Activated B cell treated with CpG ODN at 0.5 μM for 24 hours (primary cell): ENCODE measurements around the gene CARD10. TPM values are rescaled to one million over a fixed set of nuclear protein-coding genes. Genes with fewer than 3 reads are reported as not detected.

Experiments
- ATAC-seq: fragments of 200-7000 bp; cut with Tn5 transposase; one replicate; pipeline ENCODE4 v1.10.0; 2021; ENCODE audit warnings: low read depth, mild to moderate bottlenecking, moderate library complexity
- CTCF ChIA-PET: fragments of 350-600 bp; sonication (Branson Sonifier 250); formaldehyde crosslinking; loops from one replicate; lab custom pipeline; 2021; ENCODE audit warnings: antibody characterized with exemption; lab: Charles Lee
- POLR2A ChIA-PET: fragments of 350-600 bp; sonication (Branson Sonifier 250); formaldehyde crosslinking; loops from one replicate; lab custom pipeline; 2021; ENCODE audit warnings: antibody characterized with exemption; lab: Charles Lee
- DNase-seq: peaks from one replicate; pipeline ENCODE4 v3.0.0; 2022
- H3K27ac Mint-ChIP-seq: one replicate; pipeline ENCODE4 v1.8.0; 2020; ENCODE audit warnings: mixed read lengths
- H3K27me3 Mint-ChIP-seq: one replicate; pipeline ENCODE4 v1.8.0; 2021; ENCODE audit warnings: mixed read lengths
- H3K36me3 Mint-ChIP-seq: one replicate; pipeline ENCODE4 v1.8.0; 2021; ENCODE audit warnings: low read depth, mixed read lengths
- H3K4me1 Mint-ChIP-seq: one replicate; pipeline ENCODE4 v1.8.0; 2021; ENCODE audit warnings: mixed read lengths
- H3K4me3 Mint-ChIP-seq: one replicate; pipeline ENCODE4 v1.8.0; 2020; ENCODE audit warnings: mild to moderate bottlenecking, mixed read lengths
- H3K9me3 Mint-ChIP-seq: one replicate; pipeline ENCODE4 v1.8.0; 2020; ENCODE audit warnings: mixed read lengths
- CTCF ChIP-seq: fragments of 200-600 bp; IDR thresholded peaks from one replicate; pipeline ENCODE4 v1.8.0; 2022; ENCODE audit warnings: antibody characterized with exemption, mild to moderate bottlenecking
- intact Hi-C: fragments of 100-400 bp; cut with micrococcal nuclease; formaldehyde crosslinking; loops from one replicate; pipeline ENCODE4 v1.15.1; 2024
- total RNA-seq: library from RNA; stranded (reverse); gene quantifications from 2 replicates; pipeline ENCODE4 v1.2.3, GENCODE V29; 2022

Gene CARD10
- total RNA-seq, 1 donor from 2014 or later: not detected

DNA sequence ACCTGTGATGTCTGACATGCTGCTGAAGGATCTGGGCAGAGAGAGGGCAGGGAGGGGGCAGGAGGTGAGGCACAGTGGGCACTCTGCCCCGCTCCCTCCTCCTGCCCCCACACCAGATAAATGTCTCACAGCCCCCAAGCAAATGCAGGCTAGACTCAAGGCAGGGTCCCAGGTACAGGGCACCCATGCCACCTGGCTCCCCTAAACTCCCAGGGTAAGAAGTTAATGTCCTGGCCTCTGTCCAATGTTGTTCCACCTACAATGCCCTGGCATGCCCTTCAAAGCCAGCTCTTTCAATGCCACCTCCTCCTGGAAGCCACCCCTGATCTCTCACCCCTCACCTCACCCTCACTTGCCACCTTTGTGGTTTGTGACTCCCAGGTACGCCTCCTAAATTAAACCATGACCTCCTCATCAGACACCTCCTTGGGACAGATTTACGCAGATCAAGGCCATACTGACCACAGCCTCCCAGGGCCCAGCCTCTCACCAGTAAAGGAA, 16.0 kb downstream of the CARD10 start:
- Mint-ChIP-seq H3K4me1 (peaks cover 2% of the 10 kb centered on the region), H3K9me3 (no peaks in the 10 kb centered on the region), H3K36me3 (no peaks in the 10 kb centered on the region), H3K27ac (no peak overlapping the region), H3K4me3 (no peak overlapping the region), H3K27me3 (peaks cover 23% of the 10 kb centered on the region)
- intact Hi-C loops: no loop called here
- ATAC-seq: no peak
- no peak for TF ChIP-seq CTCF
- no peak for DNase-seq
- POLR2A ChIA-PET: no interaction called here
- CTCF ChIA-PET: no interaction called here

DNA sequence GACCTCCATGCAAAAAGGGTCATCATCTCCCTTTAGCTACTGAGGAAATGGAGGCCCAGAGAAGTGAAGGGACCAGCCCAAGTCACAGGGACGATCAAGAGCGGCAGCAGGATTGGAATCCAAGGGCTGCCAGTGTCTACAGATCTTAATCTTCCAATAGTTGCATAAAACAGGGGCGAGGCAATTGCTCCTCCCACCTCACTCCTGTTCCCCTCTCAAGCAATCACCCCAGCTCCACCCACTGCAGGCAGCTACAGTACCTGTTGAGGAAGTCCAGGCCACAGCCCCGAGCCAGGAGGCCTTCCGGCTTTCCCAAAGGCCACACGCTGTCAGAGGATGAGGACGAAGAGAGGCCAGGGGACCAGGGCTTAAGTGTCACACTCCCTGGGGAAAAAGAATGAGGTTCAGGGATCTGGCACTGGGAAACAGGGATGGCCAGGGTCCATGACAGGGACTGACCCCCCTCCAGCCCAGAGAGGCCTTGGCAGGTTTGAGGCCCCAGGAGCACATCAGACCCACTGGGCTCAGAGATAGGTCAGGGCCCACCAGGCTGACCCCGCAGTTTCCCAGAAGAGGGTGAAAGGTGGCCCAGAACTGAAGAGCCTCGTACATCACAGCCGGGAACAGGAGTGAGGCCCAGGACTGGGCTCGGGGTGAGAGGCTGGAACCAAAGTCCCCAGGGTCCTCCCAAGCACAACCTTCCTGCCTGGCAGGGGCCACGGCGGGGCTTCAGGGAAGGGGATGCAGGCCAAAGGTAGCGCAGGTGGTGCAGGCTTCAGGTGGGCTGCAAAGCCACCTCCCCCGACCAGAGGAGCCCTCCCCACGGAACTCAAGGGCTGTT, 16.7 kb downstream of the CARD10 start:
- DNase-seq: no peak

DNA sequence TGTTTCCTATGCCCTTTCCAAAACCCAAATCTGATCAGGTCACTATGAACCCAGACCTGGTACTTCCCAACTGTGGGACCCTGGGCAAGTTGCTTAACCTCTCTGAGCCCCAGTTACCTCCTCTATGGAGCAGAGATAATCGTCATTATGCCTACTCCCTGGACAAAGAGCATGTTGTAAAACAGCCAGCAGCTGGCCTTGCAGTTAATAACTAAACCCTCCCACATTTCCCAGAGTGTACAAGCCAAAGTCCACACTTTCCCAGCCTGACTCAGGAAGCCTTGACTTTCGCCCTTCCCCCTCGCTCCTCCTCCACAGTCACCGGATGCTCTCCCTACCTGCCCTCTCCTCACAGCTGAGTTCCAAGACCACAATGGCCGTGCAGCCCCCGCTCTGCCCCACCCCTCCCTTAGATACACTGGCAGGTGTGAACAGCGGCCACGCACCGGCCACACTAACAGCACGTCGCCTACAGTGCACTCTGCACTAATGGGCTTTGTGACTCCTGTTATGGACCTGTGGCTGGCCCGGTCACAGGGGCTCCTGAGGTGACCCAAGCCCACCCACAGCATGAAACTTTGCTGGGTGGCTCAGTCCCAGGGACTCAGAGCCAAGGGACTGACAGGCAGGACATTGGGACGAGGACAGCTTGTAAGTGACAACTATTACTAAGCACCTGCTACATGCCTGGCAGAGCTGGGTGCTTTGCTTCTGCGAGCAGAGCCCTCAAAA, 17.4 kb downstream of the CARD10 start:
- Mint-ChIP-seq H3K27me3 (peaks cover 26% of the 10 kb centered on the region), H3K36me3 (no peaks in the 10 kb centered on the region), H3K4me3 (no peak overlapping the region), H3K9me3 (no peaks in the 10 kb centered on the region), H3K27ac (no peak overlapping the region), H3K4me1 (peaks cover 6% of the 10 kb centered on the region)
- POLR2A ChIA-PET: no interaction called here
- ATAC-seq (no peak), DNase-seq (no peak)
- CTCF ChIA-PET: no interaction called here
- TF ChIP-seq CTCF: no peak
- intact Hi-C loops: no loop called here

More for the DNA sequence above, 16.7 kb downstream of the CARD10 start:
- intact Hi-C loops: no loop called here
- ChIA-PET CTCF (no interaction called here), POLR2A (no interaction called here)
- no peak for TF ChIP-seq CTCF
- H3K4me3 Mint-ChIP-seq: no peak overlapping the region
- ATAC-seq: no peak
- no peak overlapping the region for H3K27ac Mint-ChIP-seq
- H3K9me3 Mint-ChIP-seq: no peaks in the 10 kb centered on the region
- H3K27me3 Mint-ChIP-seq: peaks cover 23% of the 10 kb centered on the region
- peaks cover 6% of the 10 kb centered on the region for H3K4me1 Mint-ChIP-seq
- no peaks in the 10 kb centered on the region for H3K36me3 Mint-ChIP-seq

DNA sequence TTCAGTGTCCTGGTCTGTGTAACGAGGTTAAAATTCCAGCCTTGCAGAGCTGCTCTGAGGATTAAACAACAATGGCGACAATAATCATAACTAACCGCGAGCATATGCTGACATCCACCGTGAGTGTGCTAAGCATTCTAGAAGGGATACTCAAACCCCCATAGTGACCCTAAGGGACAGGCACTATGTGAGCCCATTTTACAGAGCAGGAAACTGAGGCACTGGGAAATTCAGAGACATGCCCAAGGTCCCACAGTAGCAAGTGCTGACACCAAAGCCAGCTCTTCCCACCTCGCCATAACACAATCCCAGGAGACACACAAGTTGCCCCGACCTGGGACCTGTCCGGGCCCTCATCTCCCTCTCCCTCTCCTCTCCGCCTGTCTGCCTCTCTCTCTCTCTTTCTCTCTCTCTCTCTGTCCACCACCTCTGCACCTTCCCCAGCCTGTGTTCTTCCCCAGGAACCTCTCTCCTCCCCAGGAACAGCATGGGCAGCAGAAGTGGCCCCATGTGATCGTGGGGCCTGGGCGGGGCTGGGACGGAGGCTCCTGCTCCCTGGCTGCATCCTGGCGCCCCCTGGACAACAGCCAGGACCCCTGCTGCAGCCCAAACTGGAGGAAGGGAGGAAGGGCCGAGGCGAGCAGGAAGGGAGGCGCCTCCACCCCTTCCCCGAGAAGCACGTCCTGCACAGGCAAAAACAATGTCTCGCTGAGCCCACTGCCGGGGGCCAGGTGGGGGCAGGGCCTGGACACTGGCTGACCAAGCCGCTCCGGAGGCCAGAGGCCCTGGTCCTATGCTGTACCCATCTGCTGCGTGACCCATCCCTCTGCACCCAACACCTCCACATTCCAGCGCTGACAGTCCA, 18.2 kb downstream of the CARD10 start:
- ATAC-seq (no peak), DNase-seq (no peak)
- peaks cover 6% of the 10 kb centered on the region for H3K4me1 Mint-ChIP-seq
- CTCF ChIA-PET: interaction anchor here (0.9 to 4.9 kb wide), 2 partner anchors 10 to 29 kb away, joined by 3 to 28 read pairs; no protein-coding TSS in a partner anchor
- no peaks in the 10 kb centered on the region for H3K36me3 Mint-ChIP-seq
- H3K27ac Mint-ChIP-seq: no peak overlapping the region
- no peak for TF ChIP-seq CTCF
- H3K9me3 Mint-ChIP-seq: no peaks in the 10 kb centered on the region
- H3K27me3 Mint-ChIP-seq: peaks cover 26% of the 10 kb centered on the region
- POLR2A ChIA-PET: interaction anchor here (0.6 kb wide), 1 partner anchor 66 kb away, joined by 6 read pairs; no protein-coding TSS in a partner anchor
- intact Hi-C loops: no loop called here
- H3K4me3 Mint-ChIP-seq: no peak overlapping the region
